ENCODE measurements around the gene TTC12. TPM values are rescaled to one million over a fixed set of nuclear protein-coding genes. Genes with fewer than 3 reads are reported as not detected.

The TTC12 gene
- total and polyA plus RNA-seq, 2 of the 4 experiments (the other 2 are of a cell fraction), result 10.0 to 14.7 TPM

GRCh38 chr11:113278481-113278880 lies 35.9 kb upstream of the TTC12 start:
- Histone ChIP-seq H2AFZ (replicated peaks; ENCODE audit: low read length, poor library complexity) (no peak overlapping the region), H3K9ac (ENCODE audit: low read depth, low read length) (no peak overlapping the region), H2BK120ac (ENCODE audit: low read depth, low read length) (no peak overlapping the region), H2BK20ac (ENCODE audit: low read depth, low read length) (no peak overlapping the region), H3K18ac (ENCODE audit: low read depth, low read length) (no peak overlapping the region), H3K9me3 (ENCODE audit: control insufficient read depth, insufficient read depth, low read length) (no peaks in the 10 kb centered on the region), H3K79me1 (ENCODE audit: low read depth in 1 of 2, low read length in 2 of 2) (no peaks in the 10 kb centered on the region), H2BK5ac (ENCODE audit: low read depth, low read length, poor library complexity, severe bottlenecking) (no peak overlapping the region), H3K14ac (replicated peaks; ENCODE audit: low read depth, low read length) (no peak overlapping the region), H4K91ac (ENCODE audit: insufficient read depth, low read depth, low read length) (no peak overlapping the region), H3K27ac (ENCODE audit: insufficient read depth, low read length) (no peak overlapping the region), H3K36me3 (ENCODE audit: control insufficient read depth, insufficient read depth, low read length) (no peaks in the 10 kb centered on the region), H3K27me3 (ENCODE audit: control insufficient read depth, insufficient read depth, low read length) (peaks cover 2% of the 10 kb centered on the region; the same call in 1 of the 2 replicates), H3K9me1 (ENCODE audit: insufficient read depth, low read length) (no peaks in the 10 kb centered on the region; the same call in 1 of the 2 replicates), H3K4ac (ENCODE audit: low read depth, low read length) (no peak overlapping the region), H2BK15ac (ENCODE audit: low read depth, low read length) (no peak overlapping the region), H3K4me2 (ENCODE audit: low read depth, low read length) (no peak overlapping the region), H3K56ac (ENCODE audit: extremely low read depth, insufficient read depth, low read length) (no peak overlapping the region), H3K4me1 (ENCODE audit: control insufficient read depth, insufficient read depth, low read length) (no peaks in the 10 kb centered on the region), H2AK5ac (ENCODE audit: low read depth, low read length) (no peak overlapping the region), H4K20me1 (ENCODE audit: insufficient read depth, low read length) (no peaks in the 10 kb centered on the region), H2AK9ac (replicated peaks; ENCODE audit: low read depth, low read length, poor library complexity) (no peak overlapping the region), H4K8ac (ENCODE audit: low read depth in 2 of 2, low read length in 2 of 2) (no peak overlapping the region), H4K5ac (ENCODE audit: low read depth, low read length) (no peak overlapping the region), H3K4me3 (ENCODE audit: insufficient read depth, low read depth, low read length) (no peak overlapping the region), H3K23ac (ENCODE audit: low read depth, low read length) (no peak overlapping the region)
- DNase-seq (no peak), ATAC-seq (ENCODE audit: low read depth) (no peak)
- intact Hi-C loops (cut with micrococcal nuclease) (no loop called here), dilution Hi-C loops (cut with HindIII; ENCODE audit: low sequenced_read_pairs, unreplicated experiment) (no loop called here), in situ Hi-C loops (cut with MboI; ENCODE audit: low sequenced_read_pairs) (loop anchor here (25.0 kb wide), 1 partner anchor 1166 kb away; no protein-coding TSS in a partner anchor)
- TF ChIP-seq CEBPB (IDR thresholded peaks at IDR 0.05; ENCODE audit: low read depth, low read length) (no peak), RAD21 (IDR thresholded peaks at IDR 0.05; ENCODE audit: low read length) (no peak), SMC3 (IDR thresholded peaks at IDR 0.05; ENCODE audit: low read depth, low read length) (no peak), RCOR1 (IDR thresholded peaks at IDR 0.05; ENCODE audit: insufficient replicate concordance, low read length) (no peak), RFX5 (IDR thresholded peaks at IDR 0.05; ENCODE audit: low read depth, low read length) (no peak), NFE2L2 (IDR thresholded peaks at IDR 0.05; ENCODE audit: low read depth, low read length) (no peak), MXI1 (IDR thresholded peaks at IDR 0.05; ENCODE audit: borderline replicate concordance, low read depth, low read length) (no peak), MAZ (IDR thresholded peaks at IDR 0.05; ENCODE audit: borderline replicate concordance, low read depth, low read length) (no peak), POLR2A (IDR thresholded peaks at IDR 0.05; ENCODE audit: low read depth, low read length) (no peak)
- TF ChIP-seq, protein P1, sequence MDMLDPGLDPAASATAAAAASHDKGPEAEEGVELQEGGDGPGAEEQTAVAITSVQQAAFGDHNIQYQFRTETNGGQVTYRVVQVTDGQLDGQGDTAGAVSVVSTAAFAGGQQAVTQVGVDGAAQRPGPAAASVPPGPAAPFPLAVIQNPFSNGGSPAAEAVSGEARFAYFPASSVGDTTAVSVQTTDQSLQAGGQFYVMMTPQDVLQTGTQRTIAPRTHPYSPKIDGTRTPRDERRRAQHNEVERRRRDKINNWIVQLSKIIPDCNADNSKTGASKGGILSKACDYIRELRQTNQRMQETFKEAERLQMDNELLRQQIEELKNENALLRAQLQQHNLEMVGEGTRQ (IDR thresholded peaks at IDR 0.05; ENCODE audit: low read depth, low read length), result no peak
- POLR2A ChIA-PET (ENCODE audit: unreplicated experiment), result no interaction called here
- BruUV-seq (replicated peaks), result no TSS peak
- no CpG with 5 or more reads among the region's 9 CpGs for WGBS, 2 experiments (ENCODE audit: extremely low coverage in 2 of 2, insufficient read length in 1 of 2)
- CTCF ChIA-PET, result interaction anchor here (1.7 kb wide), 1 partner anchor 11 kb away, joined by 7 read pairs; no protein-coding TSS in a partner anchor

All from IMR-90 (cell line).